ENCODE measurements around the gene CSF2RB. TPM values are rescaled to one million over a fixed set of nuclear protein-coding genes. Genes with fewer than 3 reads are reported as not detected.

The CSF2RB gene
- total and polyA plus RNA-seq, 8 donors, result 2.5 to 47.5 (median 3.6) TPM

- DNase-seq, result no peak
- H3K4me1 ChIP-seq, result peaks cover 0 to 45% of the 10 kb centered on the region in 2 donors
- TF ChIP-seq CTCF (IDR thresholded peaks at IDR 0.05), result no peak
- H3K9me3 ChIP-seq, result no peaks in the 10 kb centered on the region
- peak overlapping the region in 1 of 2 donors; percentile 73 for H3K27ac ChIP-seq
- intact Hi-C loops (cut with DNase I), result no loop called here
- peaks cover 0 to 33% of the 10 kb centered on the region in 2 donors for H3K27me3 ChIP-seq
- ATAC-seq, result no peak
- no peak overlapping the region for H3K4me3 ChIP-seq
- peaks cover 0 to 66% of the 10 kb centered on the region in 2 donors for H3K36me3 ChIP-seq
Observed at GRCh38 chr22:36923131-36923788, 9.8 kb downstream of the CSF2RB start.

GRCh38 chr22:36924151-36924698 is 10.8 kb downstream of the CSF2RB start:
- Histone ChIP-seq H3K4me3 (no peak overlapping the region), H3K4me1 (peaks cover 0 to 35% of the 10 kb centered on the region in 2 donors), H3K9me3 (no peaks in the 10 kb centered on the region), H3K36me3 (peaks cover 0 to 76% of the 10 kb centered on the region in 2 donors), H3K27ac (no peak overlapping the region), H3K27me3 (peaks cover 0 to 33% of the 10 kb centered on the region in 2 donors)
- intact Hi-C loops (cut with DNase I), result no loop called here
- TF ChIP-seq CTCF (IDR thresholded peaks at IDR 0.05), result no peak
- DNase-seq, result no peak
- no peak for ATAC-seq

- Histone ChIP-seq H3K4me3 (no peak overlapping the region), H3K27ac (no peak overlapping the region), H3K4me1 (peaks cover 0 to 26% of the 10 kb centered on the region in 2 donors), H3K27me3 (peaks cover 0 to 33% of the 10 kb centered on the region in 2 donors), H3K36me3 (peaks cover 0 to 90% of the 10 kb centered on the region in 2 donors), H3K9me3 (no peaks in the 10 kb centered on the region)
- no peak for TF ChIP-seq CTCF (IDR thresholded peaks at IDR 0.05)
- no peak for ATAC-seq
- no peak for DNase-seq
- intact Hi-C loops (cut with DNase I), result no loop called here
Observed at GRCh38 chr22:36925388-36926290, 12.2 kb downstream of the CSF2RB start.

- no peak for ATAC-seq
- Histone ChIP-seq H3K4me3 (no peak overlapping the region), H3K27me3 (peaks cover 0 to 33% of the 10 kb centered on the region in 2 donors), H3K9me3 (no peaks in the 10 kb centered on the region), H3K36me3 (peaks cover 0 to 97% of the 10 kb centered on the region in 2 donors), H3K27ac (no peak overlapping the region), H3K4me1 (peaks cover 0 to 26% of the 10 kb centered on the region in 2 donors)
- no peak for TF ChIP-seq CTCF (IDR thresholded peaks at IDR 0.05)
- intact Hi-C loops (cut with DNase I), result no loop called here
- no peak for DNase-seq
Observed at GRCh38 chr22:36926309-36926708, 12.9 kb downstream of the CSF2RB start.

Data from left lung (tissue), 10 donors.